AG20443 (cell line): Measurements from ENCODE around the gene MBP.

Experiments used
- DNase-seq: peaks from one replicate; pipeline ENCODE4 v3.0.0; 2012; ENCODE audit warnings: low spot score, mixed read lengths

Gene MBP

GRCh38 chr18:77065221-77065981 is 67.2 kb downstream of the MBP start:
- peak; percentile 74 for DNase-seq

- no peak for DNase-seq
These were observed 69.3 kb downstream of the MBP start for GRCh38 chr18:77063260-77063659.

- DNase-seq, result no peak
These were observed 70.0 kb downstream of the MBP start for GRCh38 chr18:77062518-77063003.

- DNase-seq, result no peak
These were observed 70.6 kb downstream of the MBP start for GRCh38 chr18:77061946-77062517.

- DNase-seq, result no peak
These were observed 71.2 kb downstream of the MBP start for GRCh38 chr18:77061281-77061945.

GRCh38 chr18:77060151-77060550 is 72.4 kb downstream of the MBP start:
- no peak for DNase-seq

GRCh38 chr18:77059294-77059916 is 73.2 kb downstream of the MBP start:
- DNase-seq, result peak; percentile 42

GRCh38 chr18:77058290-77058835 is 74.2 kb downstream of the MBP start:
- no peak for DNase-seq

- DNase-seq, result peak; percentile 39
These were observed 75.6 kb downstream of the MBP start for GRCh38 chr18:77057006-77057395.

GRCh38 chr18:77056344-77057005 is 76.1 kb downstream of the MBP start:
- no peak for DNase-seq

GRCh38 chr18:77055429-77056300 is 76.9 kb downstream of the MBP start:
- no peak for DNase-seq

- peak; percentile 92 for DNase-seq
These were observed 77.8 kb downstream of the MBP start for GRCh38 chr18:77054606-77055428.

- DNase-seq, result no peak
These were observed 78.3 kb downstream of the MBP start for GRCh38 chr18:77054288-77054605.

GRCh38 chr18:77053616-77054287 is 78.8 kb downstream of the MBP start:
- DNase-seq, result no peak

- no peak for DNase-seq
These were observed 79.6 kb downstream of the MBP start for GRCh38 chr18:77052983-77053309.

- DNase-seq, result no peak
These were observed 80.1 kb downstream of the MBP start for GRCh38 chr18:77052297-77052982.

- DNase-seq, result no peak
These were observed 80.8 kb downstream of the MBP start for GRCh38 chr18:77051581-77052296.

GRCh38 chr18:77049938-77050337 is 82.6 kb downstream of the MBP start:
- DNase-seq, result peak; percentile 60
